ENCODE measurements around the gene AP4M1. TPM values are rescaled to one million over a fixed set of nuclear protein-coding genes. Genes with fewer than 3 reads are reported as not detected.

Gene AP4M1
- polyA plus RNA-seq, 1 donor from 2014 or later = 100 TPM

DNA sequence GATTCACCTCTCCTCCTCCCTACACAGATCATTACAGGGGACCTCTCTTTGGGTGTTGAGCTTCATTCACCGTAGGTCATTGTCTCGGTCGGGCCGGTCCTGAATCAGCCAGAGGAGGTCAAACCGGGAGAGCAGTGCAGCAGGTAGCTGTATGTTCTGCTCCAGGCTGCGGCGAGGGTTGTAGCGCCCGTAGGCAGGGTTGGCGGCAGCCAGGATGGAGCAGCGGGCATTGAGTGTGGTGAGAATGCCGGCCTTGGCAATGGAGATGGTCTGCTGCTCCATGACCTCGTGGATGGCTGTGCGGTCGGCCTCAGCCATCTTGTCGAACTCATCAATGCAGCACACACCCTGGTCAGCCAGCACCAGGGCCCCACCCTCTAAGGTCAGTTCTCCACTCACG, 5.7 kb upstream of the AP4M1 start:
- TF ChIP-seq RAD21 (conservative IDR thresholded peaks at IDR 0.05) (no peak), MXI1 (conservative IDR thresholded peaks at IDR 0.05; ENCODE audit: poor library complexity, severe bottlenecking) (no peak), SMC3 (conservative IDR thresholded peaks at IDR 0.05; ENCODE audit: poor library complexity) (no peak), EP300 (conservative IDR thresholded peaks at IDR 0.05; ENCODE audit: poor library complexity, severe bottlenecking) (no peak), TAF1 (IDR thresholded peaks at IDR 0.05; ENCODE audit: low read depth) (no peak), EZH2 (IDR thresholded peaks at IDR 0.05; ENCODE audit: borderline replicate concordance, insufficient read depth, low read length, poor library complexity, severe bottlenecking) (no peak), POLR2AphosphoS5 (IDR thresholded peaks at IDR 0.05) (no peak)
- TF ChIP-seq, protein P1, sequence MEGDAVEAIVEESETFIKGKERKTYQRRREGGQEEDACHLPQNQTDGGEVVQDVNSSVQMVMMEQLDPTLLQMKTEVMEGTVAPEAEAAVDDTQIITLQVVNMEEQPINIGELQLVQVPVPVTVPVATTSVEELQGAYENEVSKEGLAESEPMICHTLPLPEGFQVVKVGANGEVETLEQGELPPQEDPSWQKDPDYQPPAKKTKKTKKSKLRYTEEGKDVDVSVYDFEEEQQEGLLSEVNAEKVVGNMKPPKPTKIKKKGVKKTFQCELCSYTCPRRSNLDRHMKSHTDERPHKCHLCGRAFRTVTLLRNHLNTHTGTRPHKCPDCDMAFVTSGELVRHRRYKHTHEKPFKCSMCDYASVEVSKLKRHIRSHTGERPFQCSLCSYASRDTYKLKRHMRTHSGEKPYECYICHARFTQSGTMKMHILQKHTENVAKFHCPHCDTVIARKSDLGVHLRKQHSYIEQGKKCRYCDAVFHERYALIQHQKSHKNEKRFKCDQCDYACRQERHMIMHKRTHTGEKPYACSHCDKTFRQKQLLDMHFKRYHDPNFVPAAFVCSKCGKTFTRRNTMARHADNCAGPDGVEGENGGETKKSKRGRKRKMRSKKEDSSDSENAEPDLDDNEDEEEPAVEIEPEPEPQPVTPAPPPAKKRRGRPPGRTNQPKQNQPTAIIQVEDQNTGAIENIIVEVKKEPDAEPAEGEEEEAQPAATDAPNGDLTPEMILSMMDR (IDR thresholded peaks at IDR 0.05; ENCODE audit: poor library complexity, severe bottlenecking) = no peak
- TF ChIP-seq, protein P2, sequence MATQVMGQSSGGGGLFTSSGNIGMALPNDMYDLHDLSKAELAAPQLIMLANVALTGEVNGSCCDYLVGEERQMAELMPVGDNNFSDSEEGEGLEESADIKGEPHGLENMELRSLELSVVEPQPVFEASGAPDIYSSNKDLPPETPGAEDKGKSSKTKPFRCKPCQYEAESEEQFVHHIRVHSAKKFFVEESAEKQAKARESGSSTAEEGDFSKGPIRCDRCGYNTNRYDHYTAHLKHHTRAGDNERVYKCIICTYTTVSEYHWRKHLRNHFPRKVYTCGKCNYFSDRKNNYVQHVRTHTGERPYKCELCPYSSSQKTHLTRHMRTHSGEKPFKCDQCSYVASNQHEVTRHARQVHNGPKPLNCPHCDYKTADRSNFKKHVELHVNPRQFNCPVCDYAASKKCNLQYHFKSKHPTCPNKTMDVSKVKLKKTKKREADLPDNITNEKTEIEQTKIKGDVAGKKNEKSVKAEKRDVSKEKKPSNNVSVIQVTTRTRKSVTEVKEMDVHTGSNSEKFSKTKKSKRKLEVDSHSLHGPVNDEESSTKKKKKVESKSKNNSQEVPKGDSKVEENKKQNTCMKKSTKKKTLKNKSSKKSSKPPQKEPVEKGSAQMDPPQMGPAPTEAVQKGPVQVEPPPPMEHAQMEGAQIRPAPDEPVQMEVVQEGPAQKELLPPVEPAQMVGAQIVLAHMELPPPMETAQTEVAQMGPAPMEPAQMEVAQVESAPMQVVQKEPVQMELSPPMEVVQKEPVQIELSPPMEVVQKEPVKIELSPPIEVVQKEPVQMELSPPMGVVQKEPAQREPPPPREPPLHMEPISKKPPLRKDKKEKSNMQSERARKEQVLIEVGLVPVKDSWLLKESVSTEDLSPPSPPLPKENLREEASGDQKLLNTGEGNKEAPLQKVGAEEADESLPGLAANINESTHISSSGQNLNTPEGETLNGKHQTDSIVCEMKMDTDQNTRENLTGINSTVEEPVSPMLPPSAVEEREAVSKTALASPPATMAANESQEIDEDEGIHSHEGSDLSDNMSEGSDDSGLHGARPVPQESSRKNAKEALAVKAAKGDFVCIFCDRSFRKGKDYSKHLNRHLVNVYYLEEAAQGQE (IDR thresholded peaks at IDR 0.05; ENCODE audit: borderline replicate concordance) = no peak
- H4K20me1 ChIP-seq (ENCODE audit: insufficient read depth) = no peaks in the 10 kb centered on the region
- no peak overlapping the region for H3K27ac ChIP-seq (ENCODE audit: low read length)
- no peak overlapping the region for H2AFZ ChIP-seq (ENCODE audit: low read depth, low read length)
- H3K79me2 ChIP-seq (replicated peaks; ENCODE audit: insufficient read depth, low read length) = peaks cover 26% of the 10 kb centered on the region
- no peak overlapping the region for H3K9ac ChIP-seq (ENCODE audit: low read length)
- H3K4me3 ChIP-seq (ENCODE audit: low read length) = no peak overlapping the region
- H3K36me3 ChIP-seq (ENCODE audit: insufficient read depth, low read length) = peaks cover 14% of the 10 kb centered on the region
- H3F3A ChIP-seq (ENCODE audit: insufficient read depth, low read length, poor library complexity, severe bottlenecking) = no peaks in the 10 kb centered on the region
- no peaks in the 10 kb centered on the region for H3K9me3 ChIP-seq (ENCODE audit: low read length)
- H3K27me3 ChIP-seq (ENCODE audit: insufficient read depth, low read depth, low read length) = no peaks in the 10 kb centered on the region
- H3K4me2 ChIP-seq (ENCODE audit: low read length) = no peak overlapping the region
- no peaks in the 10 kb centered on the region for H3K9me2 ChIP-seq (ENCODE audit: insufficient read depth, low read length)

DNA sequence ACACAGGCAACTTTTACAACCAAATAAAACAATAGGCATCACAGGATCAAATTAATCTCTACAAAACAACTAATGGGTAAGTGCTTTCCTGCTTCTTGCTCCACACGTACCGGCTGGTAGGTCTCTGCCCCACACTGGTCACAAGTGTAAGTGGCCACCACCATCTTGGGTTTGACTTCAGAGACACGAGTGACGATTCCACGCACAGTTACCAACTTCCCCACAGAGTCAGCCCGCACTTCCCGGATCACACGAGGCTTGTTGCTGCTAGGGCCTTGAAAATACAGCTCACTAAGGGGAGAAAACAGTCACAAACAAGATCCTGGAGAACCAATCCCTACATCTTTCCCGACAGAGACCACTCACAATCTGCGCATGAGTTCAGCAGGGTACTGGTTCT, 2.5 kb upstream of the AP4M1 start:
- Histone ChIP-seq H3K27me3 (ENCODE audit: insufficient read depth, low read depth, low read length) (no peaks in the 10 kb centered on the region), H3K36me3 (ENCODE audit: insufficient read depth, low read length) (peaks cover 14% of the 10 kb centered on the region), H3K9me3 (ENCODE audit: low read length) (no peaks in the 10 kb centered on the region), H4K20me1 (ENCODE audit: insufficient read depth) (no peaks in the 10 kb centered on the region), H3K27ac (ENCODE audit: low read length) (peak overlapping the region; percentile 95), H2AFZ (ENCODE audit: low read depth, low read length) (no peak overlapping the region), H3F3A (ENCODE audit: insufficient read depth, low read length, poor library complexity, severe bottlenecking) (no peaks in the 10 kb centered on the region), H3K4me2 (ENCODE audit: low read length) (peak overlapping the region; percentile 81), H3K9me2 (ENCODE audit: insufficient read depth, low read length) (no peaks in the 10 kb centered on the region), H3K4me3 (ENCODE audit: low read length) (peak overlapping the region; percentile 78), H3K9ac (ENCODE audit: low read length) (peak overlapping the region; percentile 93), H3K79me2 (replicated peaks; ENCODE audit: insufficient read depth, low read length) (peaks cover 26% of the 10 kb centered on the region)
- TF ChIP-seq MXI1 (conservative IDR thresholded peaks at IDR 0.05; ENCODE audit: poor library complexity, severe bottlenecking) (no peak), SMC3 (conservative IDR thresholded peaks at IDR 0.05; ENCODE audit: poor library complexity) (no peak), RAD21 (conservative IDR thresholded peaks at IDR 0.05) (no peak), EZH2 (IDR thresholded peaks at IDR 0.05; ENCODE audit: borderline replicate concordance, insufficient read depth, low read length, poor library complexity, severe bottlenecking) (no peak), EP300 (conservative IDR thresholded peaks at IDR 0.05; ENCODE audit: poor library complexity, severe bottlenecking) (no peak), TAF1 (IDR thresholded peaks at IDR 0.05; ENCODE audit: low read depth) (no peak), POLR2AphosphoS5 (IDR thresholded peaks at IDR 0.05) (no peak)
- TF ChIP-seq, protein P2 (IDR thresholded peaks at IDR 0.05; ENCODE audit: borderline replicate concordance) = no peak
- TF ChIP-seq, protein P1 (IDR thresholded peaks at IDR 0.05; ENCODE audit: poor library complexity, severe bottlenecking) = no peak
